Measurements from ENCODE around the gene APOH. TPM values are rescaled to one million over a fixed set of nuclear protein-coding genes. Genes with fewer than 3 reads are reported as not detected.

The APOH gene
- total RNA-seq, 6 donors from 2014 or later: 1.3 to 14.2 (median 8.4) TPM; not detected in 1

DNA sequence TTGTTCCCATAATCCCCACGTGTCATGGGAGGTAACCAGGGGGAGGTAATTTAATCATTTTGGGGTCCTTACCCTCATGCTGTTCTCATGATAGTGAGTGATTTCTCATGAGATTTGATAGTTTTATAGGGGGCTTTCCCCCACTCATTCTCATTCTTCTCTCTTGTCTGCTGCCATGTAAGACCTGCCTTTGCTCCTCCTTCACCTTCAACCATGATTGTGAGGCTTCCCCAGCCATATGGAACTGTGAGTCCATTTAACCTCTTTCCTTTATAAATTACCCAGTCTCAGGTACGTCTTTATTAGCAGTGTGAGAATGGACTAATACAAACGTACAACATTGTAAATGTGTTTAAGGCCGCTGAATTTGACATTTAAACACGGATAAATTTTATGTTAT lies 35.5 kb upstream of the APOH start:
- no peak for TF ChIP-seq POLR2AphosphoS5 (IDR thresholded peaks at IDR 0.05)
- TF ChIP-seq, protein P1, sequence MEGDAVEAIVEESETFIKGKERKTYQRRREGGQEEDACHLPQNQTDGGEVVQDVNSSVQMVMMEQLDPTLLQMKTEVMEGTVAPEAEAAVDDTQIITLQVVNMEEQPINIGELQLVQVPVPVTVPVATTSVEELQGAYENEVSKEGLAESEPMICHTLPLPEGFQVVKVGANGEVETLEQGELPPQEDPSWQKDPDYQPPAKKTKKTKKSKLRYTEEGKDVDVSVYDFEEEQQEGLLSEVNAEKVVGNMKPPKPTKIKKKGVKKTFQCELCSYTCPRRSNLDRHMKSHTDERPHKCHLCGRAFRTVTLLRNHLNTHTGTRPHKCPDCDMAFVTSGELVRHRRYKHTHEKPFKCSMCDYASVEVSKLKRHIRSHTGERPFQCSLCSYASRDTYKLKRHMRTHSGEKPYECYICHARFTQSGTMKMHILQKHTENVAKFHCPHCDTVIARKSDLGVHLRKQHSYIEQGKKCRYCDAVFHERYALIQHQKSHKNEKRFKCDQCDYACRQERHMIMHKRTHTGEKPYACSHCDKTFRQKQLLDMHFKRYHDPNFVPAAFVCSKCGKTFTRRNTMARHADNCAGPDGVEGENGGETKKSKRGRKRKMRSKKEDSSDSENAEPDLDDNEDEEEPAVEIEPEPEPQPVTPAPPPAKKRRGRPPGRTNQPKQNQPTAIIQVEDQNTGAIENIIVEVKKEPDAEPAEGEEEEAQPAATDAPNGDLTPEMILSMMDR (IDR thresholded peaks at IDR 0.05): no peak
- TF ChIP-seq EP300 (IDR thresholded peaks at IDR 0.05): no peak
- no peak for TF ChIP-seq POLR2A (IDR thresholded peaks at IDR 0.05)
- WGBS, 2 donors: 91 to 95% methylated on average over 5 of the region's 5 CpGs
- no peak overlapping the region for H3K27ac ChIP-seq
- no peaks in the 10 kb centered on the region for H3K4me1 ChIP-seq
- no peak for ATAC-seq (ENCODE audit: low FRiP score in 2 of 2)
- H3K36me3 ChIP-seq: no peaks in the 10 kb centered on the region
- no peak overlapping the region for H3K4me3 ChIP-seq
- no peaks in the 10 kb centered on the region for H3K9me3 ChIP-seq
- no peaks in the 10 kb centered on the region for H3K27me3 ChIP-seq
- DNase-seq: no peak

DNA sequence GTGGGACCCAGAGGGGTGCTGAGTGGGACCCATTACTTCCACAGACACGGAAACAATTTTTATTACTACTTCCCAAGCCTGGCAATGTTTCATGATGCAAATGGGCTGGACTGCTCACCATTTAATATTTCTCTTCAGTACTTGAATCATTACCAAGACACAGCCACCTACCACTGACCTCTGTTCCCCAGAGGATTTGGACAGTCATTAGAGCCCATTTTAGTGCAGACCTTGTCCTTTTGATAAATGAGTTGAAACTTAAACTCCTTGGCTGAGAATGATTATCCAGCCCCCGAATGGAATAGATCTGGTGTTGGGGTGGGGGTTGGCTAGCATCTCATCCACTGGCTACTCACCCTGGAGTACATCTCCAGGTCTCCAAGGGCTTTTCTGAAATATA lies 33.6 kb upstream of the APOH start:
- WGBS, 2 donors: 69% methylated on average over 1 to 2 of the region's 2 CpGs
- no peak for TF ChIP-seq POLR2AphosphoS5 (IDR thresholded peaks at IDR 0.05)
- no peak for DNase-seq

DNA sequence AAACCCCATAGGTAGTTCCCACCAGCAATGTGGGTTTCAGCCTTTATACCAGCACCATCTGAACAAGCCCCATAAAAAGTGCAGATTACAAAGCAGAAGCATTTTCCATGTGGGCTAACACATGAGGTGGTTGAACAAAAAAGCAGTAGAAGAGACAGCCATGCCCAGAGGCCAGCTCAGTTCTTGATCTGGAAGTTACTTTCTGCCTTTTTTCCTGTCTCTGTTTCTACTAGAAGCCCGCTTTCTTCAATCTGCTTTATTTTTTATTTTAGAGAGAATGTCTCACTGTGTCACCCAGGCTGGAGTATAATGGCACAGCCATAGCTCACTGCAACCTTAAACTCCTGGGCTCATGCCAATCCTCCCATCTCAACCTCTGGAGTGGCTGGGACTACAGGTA lies 31.5 kb upstream of the APOH start:
- Histone ChIP-seq H3K27ac (no peak overlapping the region), H3K9me3 (no peaks in the 10 kb centered on the region), H3K27me3 (no peaks in the 10 kb centered on the region), H3K4me3 (no peak overlapping the region), H3K4me1 (no peaks in the 10 kb centered on the region), H3K36me3 (no peaks in the 10 kb centered on the region)
- ATAC-seq (ENCODE audit: low FRiP score in 2 of 2): no peak
- TF ChIP-seq POLR2AphosphoS5 (IDR thresholded peaks at IDR 0.05) (no peak), POLR2A (IDR thresholded peaks at IDR 0.05) (no peak), EP300 (IDR thresholded peaks at IDR 0.05) (no peak)
- TF ChIP-seq, protein P1 (IDR thresholded peaks at IDR 0.05): no peak
- no peak for DNase-seq
- WGBS, 2 donors: 36 to 50% methylated on average over 1 of the region's 1 CpG

More for the DNA sequence above, 33.6 kb upstream of the APOH start:
- no peak for ATAC-seq (ENCODE audit: low FRiP score in 2 of 2)
- H3K4me3 ChIP-seq: no peak overlapping the region
- H3K27me3 ChIP-seq: no peaks in the 10 kb centered on the region
- H3K9me3 ChIP-seq: no peaks in the 10 kb centered on the region
- no peaks in the 10 kb centered on the region for H3K4me1 ChIP-seq
- no peak overlapping the region for H3K27ac ChIP-seq
- no peaks in the 10 kb centered on the region for H3K36me3 ChIP-seq

DNA sequence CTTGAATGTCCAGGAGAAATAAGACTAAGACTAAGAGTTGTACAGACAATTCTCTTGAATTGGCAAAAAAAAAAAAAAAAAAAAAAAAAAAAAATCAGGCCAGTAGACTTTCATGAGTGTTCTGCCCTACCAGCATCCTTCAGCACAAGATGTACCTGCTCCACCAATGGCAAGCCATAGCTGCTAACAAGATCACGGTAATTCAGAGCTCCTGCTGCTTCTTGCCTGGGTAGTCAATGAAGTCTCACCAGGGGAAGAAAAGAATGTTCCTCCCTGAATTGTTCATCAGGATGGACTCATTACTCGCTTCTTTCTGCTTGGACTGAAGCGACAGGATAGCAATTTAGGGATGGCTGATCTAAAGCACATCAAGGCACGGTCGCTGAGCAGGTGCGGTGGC lies 31.1 kb upstream of the APOH start:
- WGBS, 2 donors: 87 to 98% methylated on average over 6 of the region's 6 CpGs
- no peaks in the 10 kb centered on the region for H3K36me3 ChIP-seq
- no peak overlapping the region for H3K27ac ChIP-seq
- H3K4me1 ChIP-seq: no peaks in the 10 kb centered on the region
- TF ChIP-seq, protein P1 (IDR thresholded peaks at IDR 0.05): no peak
- TF ChIP-seq POLR2AphosphoS5 (IDR thresholded peaks at IDR 0.05) (no peak), POLR2A (IDR thresholded peaks at IDR 0.05) (no peak), EP300 (IDR thresholded peaks at IDR 0.05) (no peak)
- H3K27me3 ChIP-seq: no peaks in the 10 kb centered on the region
- no peak for DNase-seq
- H3K9me3 ChIP-seq: no peaks in the 10 kb centered on the region
- H3K4me3 ChIP-seq: no peak overlapping the region
- ATAC-seq (ENCODE audit: low FRiP score in 2 of 2): no peak

DNA sequence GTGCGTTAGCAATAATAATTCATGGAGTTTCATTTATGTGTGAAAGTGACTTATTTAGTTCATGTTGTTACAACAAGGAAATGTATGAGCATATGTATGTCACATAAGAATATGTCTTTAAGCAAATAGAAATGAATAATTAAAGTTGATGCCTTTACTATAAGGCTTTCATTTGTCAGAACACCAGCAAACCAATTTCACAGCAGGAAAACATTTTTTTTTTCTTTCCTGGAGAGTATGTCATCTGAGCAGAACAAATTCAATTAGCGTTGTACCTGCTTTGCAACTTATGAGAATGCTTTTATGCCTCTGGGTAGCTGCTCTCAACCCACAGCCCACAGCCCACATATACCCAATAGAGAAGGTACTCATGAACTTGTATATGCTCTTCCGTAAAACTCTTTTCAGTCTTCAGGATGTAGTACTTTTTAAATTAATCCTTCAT lies 26.3 kb upstream of the APOH start:
- TF ChIP-seq POLR2A (IDR thresholded peaks at IDR 0.05): no peak
- TF ChIP-seq POLR2AphosphoS5 (IDR thresholded peaks at IDR 0.05): no peak
- TF ChIP-seq, protein P1 (IDR thresholded peaks at IDR 0.05): no peak
- TF ChIP-seq EP300 (IDR thresholded peaks at IDR 0.05): no peak
- DNase-seq: no peak
- Histone ChIP-seq H3K4me3 (no peak overlapping the region), H3K36me3 (no peaks in the 10 kb centered on the region), H3K27me3 (no peaks in the 10 kb centered on the region), H3K27ac (no peak overlapping the region), H3K9me3 (no peaks in the 10 kb centered on the region), H3K4me1 (no peaks in the 10 kb centered on the region)
- WGBS, 2 donors: 54 to 61% methylated on average over 3 of the region's 3 CpGs
- ATAC-seq (ENCODE audit: low FRiP score in 2 of 2): no peak

Measured in upper lobe of left lung (tissue), 6 donors.